HEK293 (cell line): ENCODE results near the gene ZNF710.

Experiments used
- CTCF ChIA-PET: fragments of 350-600 bp; formaldehyde crosslinking; extraction: SDS; loops from one replicate; lab custom pipeline; 2021; ENCODE audit warnings: antibody characterized with exemption; lab: Yijun Ruan, JAX
- POLR2A ChIA-PET: fragments of 300-600 bp; formaldehyde crosslinking; extraction: SDS; loops from one replicate; lab custom pipeline; 2020; ENCODE audit warnings: antibody characterized with exemption, inconsistent platforms; lab: Yijun Ruan, JAX
- H3K27ac ChIP-seq: fragments of 200-500 bp; sonication (Bioruptor generic); 2 replicates; pipeline ENCODE4 v1.5.1; 2014; ENCODE audit warnings: low read depth, low read length, control low read depth, inconsistent platforms; ENCODE audit errors: extremely low read depth
- H3K36me3 ChIP-seq, 2 experiments: fragments of 200-500 bp in 1 of 2; sonication (Bioruptor generic) in 1 of 2; 1 replicate in 1 of 2; 2 replicates in 1 of 2; pipeline ENCODE4 v1.5.1; 2014 to 2017; ENCODE audit warnings: inconsistent platforms in 2 of 2, low read length in 2 of 2; ENCODE audit not compliant: control insufficient read depth in 2 of 2, insufficient read depth in 1 of 2
- H3K4me1 ChIP-seq: fragments of 200-500 bp; sonication (Bioruptor generic); 2 replicates; pipeline ENCODE4 v1.5.1; 2014; ENCODE audit warnings: mild to moderate bottlenecking, low read length, inconsistent platforms; ENCODE audit not compliant: control insufficient read depth, insufficient read depth
- H3K4me3 ChIP-seq: 2 replicates; pipeline ENCODE4 v1.5.1; 2011; ENCODE audit warnings: low read depth, mild to moderate bottlenecking, control low read depth, low read length, moderate library complexity
- H3K9me3 ChIP-seq: fragments of 200-500 bp; sonication (Bioruptor generic); 2 replicates; pipeline ENCODE4 v1.5.1; 2014; ENCODE audit warnings: low read depth, low read length, inconsistent platforms; ENCODE audit not compliant: control insufficient read depth, insufficient read depth
- EGR2 ChIP-seq: fragments of 450-650 bp; formaldehyde crosslinking; IDR thresholded peaks from 2 replicates; pipeline ENCODE4 v1.5.1; 2016; ENCODE audit warnings: low read depth, missing biosample characterization, missing genetic modification characterization
- FEZF1 ChIP-seq: fragments of 450-650 bp; formaldehyde crosslinking; IDR thresholded peaks from 2 replicates; pipeline ENCODE4 v1.5.1; 2016; ENCODE audit warnings: missing biosample characterization, missing genetic modification characterization
- KLF16 ChIP-seq: fragments of 450-650 bp; formaldehyde crosslinking; IDR thresholded peaks from 2 replicates; pipeline ENCODE4 v1.5.1; 2017; ENCODE audit warnings: missing biosample characterization, missing genetic modification characterization
- KLF17 ChIP-seq: fragments of 450-650 bp; formaldehyde crosslinking; IDR thresholded peaks from 2 replicates; pipeline ENCODE4 v1.5.1; 2016; ENCODE audit warnings: missing biosample characterization, missing genetic modification characterization
- SP3 ChIP-seq: fragments of 450-650 bp; formaldehyde crosslinking; IDR thresholded peaks from 2 replicates; pipeline ENCODE4 v1.5.1; 2016; ENCODE audit warnings: missing biosample characterization, missing genetic modification characterization
- ZNF112 ChIP-seq: fragments of 450-650 bp; formaldehyde crosslinking; IDR thresholded peaks from 2 replicates; pipeline ENCODE4 v1.5.0; 2017; ENCODE audit warnings: missing biosample characterization, missing genetic modification characterization
- ZNF121 ChIP-seq: fragments of 450-650 bp; formaldehyde crosslinking; IDR thresholded peaks from 2 replicates; pipeline ENCODE4 v1.5.1; 2016; ENCODE audit warnings: missing biosample characterization, missing genetic modification characterization
- ZNF155 ChIP-seq: fragments of 450-650 bp; formaldehyde crosslinking; IDR thresholded peaks from 2 replicates; pipeline ENCODE4 v1.5.1; 2016; ENCODE audit warnings: missing biosample characterization, missing genetic modification characterization
- ZNF221 ChIP-seq: fragments of 450-650 bp; formaldehyde crosslinking; IDR thresholded peaks from 2 replicates; pipeline ENCODE4 v1.5.1; 2017; ENCODE audit warnings: missing biosample characterization, missing genetic modification characterization, borderline replicate concordance
- ZNF248 ChIP-seq: fragments of 450-650 bp; formaldehyde crosslinking; IDR thresholded peaks from 2 replicates; pipeline ENCODE4 v1.5.1; 2017; ENCODE audit warnings: missing biosample characterization, missing genetic modification characterization
- ZNF335 ChIP-seq: fragments of 450-650 bp; formaldehyde crosslinking; conservative IDR thresholded peaks from 2 replicates; pipeline ENCODE4 v1.5.1; 2016; ENCODE audit warnings: missing biosample characterization, missing genetic modification characterization
- ZNF366 ChIP-seq: fragments of 450-650 bp; formaldehyde crosslinking; conservative IDR thresholded peaks from 2 replicates; pipeline ENCODE4 v1.5.1; 2016; ENCODE audit warnings: missing biosample characterization, missing genetic modification characterization
- ZNF510 ChIP-seq: fragments of 450-650 bp; formaldehyde crosslinking; IDR thresholded peaks from 2 replicates; pipeline ENCODE4 v1.5.1; 2018; ENCODE audit warnings: mild to moderate bottlenecking, missing genetic modification characterization, missing biosample characterization; ENCODE audit not compliant: insufficient replicate concordance
- ZNF513 ChIP-seq: fragments of 450-650 bp; IDR thresholded peaks from 2 replicates; pipeline ENCODE4 v1.5.1; 2018; ENCODE audit warnings: missing biosample characterization, missing genetic modification characterization
- ZNF580 ChIP-seq: fragments of 450-650 bp; formaldehyde crosslinking; IDR thresholded peaks from 2 replicates; pipeline ENCODE4 v1.5.1; 2016; ENCODE audit warnings: missing biosample characterization, missing genetic modification characterization
- ZNF664 ChIP-seq: fragments of 450-650 bp; formaldehyde crosslinking; IDR thresholded peaks from 2 replicates; pipeline ENCODE4 v1.5.1; 2016; ENCODE audit warnings: missing biosample characterization, missing genetic modification characterization
- ZNF692 ChIP-seq: fragments of 450-650 bp; formaldehyde crosslinking; IDR thresholded peaks from 2 replicates; pipeline ENCODE4 v1.5.1; 2016; ENCODE audit warnings: missing biosample characterization, missing genetic modification characterization
- ZNF704 ChIP-seq: fragments of 450-650 bp; formaldehyde crosslinking; IDR thresholded peaks from 2 replicates; pipeline ENCODE4 v1.5.1; 2016; ENCODE audit warnings: missing biosample characterization, missing genetic modification characterization
- ZSCAN23 ChIP-seq: fragments of 450-650 bp; formaldehyde crosslinking; IDR thresholded peaks from 2 replicates; pipeline ENCODE4 v1.5.1; 2016; ENCODE audit warnings: missing biosample characterization, missing genetic modification characterization

Gene ZNF710

GRCh38 chr15:89958107-89958805 is 42.9 kb upstream of the ZNF710 start:
- Histone ChIP-seq H3K4me1 (no peaks in the 10 kb centered on the region), H3K4me3 (no peak overlapping the region), H3K36me3 (no peaks in the 10 kb centered on the region), H3K9me3 (no peaks in the 10 kb centered on the region), H3K27ac (no peak overlapping the region)
- ChIA-PET CTCF (interaction anchor here (0.5 to 1.6 kb wide), 6 partner anchors 13 to 82 kb away, joined by 3 to 6 read pairs (median 3); no protein-coding TSS in a partner anchor), POLR2A (interaction anchor here (0.7 kb wide), 1 partner anchor 118 kb away, joined by 4 read pairs; no protein-coding TSS in a partner anchor)
- TF ChIP-seq ZNF121 (tag by site-specific recombination) (peak; percentile 87), ZNF221 (no peak)

GRCh38 chr15:89963301-89964231 is 37.6 kb upstream of the ZNF710 start:
- Histone ChIP-seq H3K4me1 (no peaks in the 10 kb centered on the region), H3K36me3 (no peaks in the 10 kb centered on the region), H3K27ac (no peak overlapping the region), H3K4me3 (no peak overlapping the region), H3K9me3 (no peaks in the 10 kb centered on the region)
- ChIA-PET CTCF (interaction anchor here (0.7 to 1.8 kb wide), 3 partner anchors 9 to 65 kb away, joined by 3 to 5 read pairs (median 3); no protein-coding TSS in a partner anchor), POLR2A (interaction anchor here (0.6 to 1.2 kb wide), 2 partner anchors 18 to 70 kb away, joined by 3 read pairs; partner anchors contain the start of gene AP3S2)
- TF ChIP-seq ZNF248 (no peak), ZNF692 (tag by site-specific recombination) (no peak), ZSCAN23 (tag by site-specific recombination) (no peak), ZNF580 (tag by site-specific recombination) (no peak)

GRCh38 chr15:89964232-89964954 is 36.7 kb upstream of the ZNF710 start:
- Histone ChIP-seq H3K9me3 (no peaks in the 10 kb centered on the region), H3K36me3 (no peaks in the 10 kb centered on the region), H3K4me3 (no peak overlapping the region), H3K27ac (no peak overlapping the region), H3K4me1 (no peaks in the 10 kb centered on the region)
- ChIA-PET CTCF (interaction anchor here (0.8 kb wide), 1 partner anchor 66 kb away, joined by 3 read pairs; no protein-coding TSS in a partner anchor), POLR2A (no interaction called here)
- TF ChIP-seq ZNF112: no peak

GRCh38 chr15:89967881-89968280 is 33.2 kb upstream of the ZNF710 start:
- H3K9me3 ChIP-seq: no peaks in the 10 kb centered on the region
- H3K36me3 ChIP-seq: no peaks in the 10 kb centered on the region
- no peak overlapping the region for H3K4me3 ChIP-seq
- no peak overlapping the region for H3K27ac ChIP-seq
- H3K4me1 ChIP-seq: no peaks in the 10 kb centered on the region
- ChIA-PET CTCF (no interaction called here), POLR2A (no interaction called here)
- TF ChIP-seq ZNF664 (tag by site-specific recombination) (no peak), ZNF510 (tag by site-specific recombination) (no peak), FEZF1 (tag by site-specific recombination) (no peak), ZNF335 (no peak), SP3 (no peak), KLF17 (tag by site-specific recombination) (no peak), ZNF155 (tag by site-specific recombination) (no peak), ZNF366 (tag by site-specific recombination) (peak; percentile 34; the same call in 1 of the 2 replicates), EGR2 (peak; percentile 84; the same call in 1 of the 2 replicates), ZNF513 (tag by site-specific recombination) (peak; percentile 85), KLF16 (tag by site-specific recombination) (no peak), ZNF704 (tag by site-specific recombination) (no peak)
